H9 (cell line): ENCODE results near the gene RBFOX1. TPM values are rescaled to one million over a fixed set of nuclear protein-coding genes. Genes with fewer than 3 reads are reported as not detected.

Experiments used
- DNase-seq: peaks from one replicate; pipeline ENCODE4 v3.0.0-alpha.2; 2017
- H2AFZ ChIP-seq: one replicate; pipeline ENCODE4 v1.6.1; 2013; ENCODE audit warnings: mild to moderate bottlenecking, low read length, control low read depth, moderate library complexity
- H2AK5ac ChIP-seq: 2 replicates; pipeline ENCODE4 v1.6.1; 2013; ENCODE audit warnings: low read length, control low read depth, mixed read lengths; ENCODE audit not compliant: insufficient read length
- H2BK120ac ChIP-seq: one replicate; pipeline ENCODE4 v1.6.1; 2013; ENCODE audit warnings: low read depth, mild to moderate bottlenecking, low read length, control low read depth, inconsistent platforms; ENCODE audit not compliant: poor library complexity, severe bottlenecking
- H2BK12ac ChIP-seq: 2 replicates; pipeline ENCODE4 v1.6.1; 2013; ENCODE audit warnings: low read length, control low read depth, mixed read lengths, low read depth; ENCODE audit not compliant: insufficient read length
- H2BK15ac ChIP-seq: 2 replicates; pipeline ENCODE4 v1.6.1; 2013; ENCODE audit warnings: low read depth, low read length, control low read depth
- H2BK20ac ChIP-seq: one replicate; pipeline ENCODE4 v1.6.1; 2013; ENCODE audit warnings: low read depth, mild to moderate bottlenecking, low read length, control low read depth, inconsistent platforms; ENCODE audit not compliant: poor library complexity, severe bottlenecking
- H2BK5ac ChIP-seq: 2 replicates; pipeline ENCODE4 v1.6.1; 2013; ENCODE audit warnings: low read length, control low read depth, mixed read lengths; ENCODE audit not compliant: insufficient read length
- H3K14ac ChIP-seq: 2 replicates; pipeline ENCODE4 v1.6.1; 2013; ENCODE audit warnings: low read length, control low read depth; ENCODE audit not compliant: insufficient read depth
- H3K18ac ChIP-seq: 2 replicates; pipeline ENCODE4 v1.6.1; 2013; ENCODE audit warnings: low read depth, mild to moderate bottlenecking, mixed read lengths, low read length, control low read depth; ENCODE audit not compliant: insufficient read length
- H3K23ac ChIP-seq: 2 replicates; pipeline ENCODE4 v1.6.1; 2013; ENCODE audit warnings: low read length, control low read depth, mixed read lengths, low read depth; ENCODE audit not compliant: insufficient read length
- H3K23me2 ChIP-seq: 2 replicates; pipeline ENCODE4 v1.6.1; 2013; ENCODE audit warnings: low read depth, mild to moderate bottlenecking, mixed read lengths, low read length, control low read depth; ENCODE audit not compliant: insufficient read length, poor library complexity, severe bottlenecking
- H3K27ac ChIP-seq: 2 replicates; pipeline ENCODE4 v1.5.1; 2013; ENCODE audit warnings: low read length, control low read depth, mixed read lengths, low read depth; ENCODE audit not compliant: insufficient read length
- H3K27me3 ChIP-seq: 2 replicates; pipeline ENCODE4 v1.6.1; 2013; ENCODE audit warnings: low read length, control low read depth, inconsistent platforms; ENCODE audit not compliant: insufficient read depth
- H3K4ac ChIP-seq: 2 replicates; pipeline ENCODE4 v1.6.1; 2013; ENCODE audit warnings: low read depth, mild to moderate bottlenecking, control low read depth, inconsistent platforms, low read length, moderate library complexity
- H3K4me1 ChIP-seq: 2 replicates; pipeline ENCODE4 v1.6.1; 2013; ENCODE audit warnings: low read length, control low read depth, inconsistent platforms; ENCODE audit not compliant: insufficient read depth
- H3K4me2 ChIP-seq: 2 replicates; pipeline ENCODE4 v1.6.1; 2013; ENCODE audit warnings: low read length, control low read depth, mixed read lengths; ENCODE audit not compliant: insufficient read length, insufficient read depth
- H3K56ac ChIP-seq: 2 replicates; pipeline ENCODE4 v1.6.1; 2013; ENCODE audit warnings: low read depth, mild to moderate bottlenecking, mixed read lengths, low read length, control low read depth; ENCODE audit not compliant: insufficient read length
- H3K79me1 ChIP-seq: 2 replicates; pipeline ENCODE4 v1.6.1; 2013; ENCODE audit warnings: low read depth, mild to moderate bottlenecking, moderate library complexity, low read length, control low read depth, inconsistent platforms; ENCODE audit not compliant: insufficient read depth, poor library complexity, severe bottlenecking
- H3K79me2 ChIP-seq: 2 replicates; pipeline ENCODE4 v1.6.1; 2013; ENCODE audit warnings: low read length, control low read depth, inconsistent platforms; ENCODE audit not compliant: insufficient read depth
- H3K9ac ChIP-seq: 2 replicates; pipeline ENCODE4 v1.6.1; 2013; ENCODE audit warnings: low read length, control low read depth, mixed read lengths; ENCODE audit not compliant: insufficient read length; ENCODE audit errors: extremely low read depth
- H3K9me3 ChIP-seq: one replicate; pipeline ENCODE4 v1.6.1; 2013; ENCODE audit warnings: low read depth, low read length, inconsistent platforms; ENCODE audit not compliant: control insufficient read depth
- H3T11ph ChIP-seq: one replicate; pipeline ENCODE4 v1.6.1; 2013; ENCODE audit warnings: mild to moderate bottlenecking, low read length, control low read depth, inconsistent platforms
- H4K20me1 ChIP-seq: one replicate; pipeline ENCODE4 v1.6.1; 2013; ENCODE audit not compliant: control insufficient read depth, insufficient read length, insufficient read depth
- H4K5ac ChIP-seq: 2 replicates; pipeline ENCODE4 v1.6.1; 2013; ENCODE audit warnings: low read depth, mild to moderate bottlenecking, mixed read lengths, low read length, control low read depth; ENCODE audit not compliant: insufficient read length
- H4K8ac ChIP-seq: replicated peaks from 2 replicates; pipeline ENCODE4 v1.6.1; 2013; ENCODE audit warnings: low read length, control low read depth, mixed read lengths, low read depth; ENCODE audit not compliant: insufficient read length
- H4K91ac ChIP-seq: 2 replicates; pipeline ENCODE4 v1.6.1; 2013; ENCODE audit warnings: low read depth, mild to moderate bottlenecking, moderate library complexity, mixed read lengths, low read length, control low read depth; ENCODE audit not compliant: insufficient read length
- H3K27ac Mint-ChIP-seq, 3 experiments: 2 replicates in 2 of 3; 3 replicates in 1 of 3; pipeline ENCODE4 v1.8.0; 2020 to 2021; ENCODE audit warnings: mixed read lengths in 3 of 3, mild to moderate bottlenecking in 1 of 3, moderate library complexity in 1 of 3
- H3K27me3 Mint-ChIP-seq: 2 replicates; pipeline ENCODE4 v1.8.0; 2021; ENCODE audit warnings: low read depth, mild to moderate bottlenecking, moderate library complexity, mixed read lengths
- H3K36me3 Mint-ChIP-seq, 3 experiments: 2 replicates in 2 of 3; 3 replicates in 1 of 3; pipeline ENCODE4 v1.8.0; 2020 to 2021; ENCODE audit warnings: low read depth in 3 of 3, mixed read lengths in 3 of 3; ENCODE audit not compliant: insufficient read depth in 1 of 3
- H3K4me1 Mint-ChIP-seq, 2 experiments: 2 replicates each; pipeline ENCODE4 v1.8.0; 2020; ENCODE audit warnings: mixed read lengths in 2 of 2
- H3K4me3 Mint-ChIP-seq, 2 experiments: 2 replicates in 1 of 2; 3 replicates in 1 of 2; pipeline ENCODE4 v1.8.0; 2020 to 2021; ENCODE audit warnings: mild to moderate bottlenecking in 2 of 2, mixed read lengths in 2 of 2, moderate library complexity in 1 of 2
- H3K9me3 Mint-ChIP-seq, 2 experiments: 2 replicates in 1 of 2; 3 replicates in 1 of 2; pipeline ENCODE4 v1.8.0; 2020; ENCODE audit warnings: mild to moderate bottlenecking in 2 of 2, mixed read lengths in 2 of 2, moderate library complexity in 1 of 2
- WGBS: extraction: QIAGEN DNeasy Blood & Tissue Kit; methylation state at CpG from one replicate; pipeline ENCODE4 v1.1.7; 2013; ENCODE audit warnings: missing lambda C conversion rate, low lambda C conversion rate, mixed read lengths; ENCODE audit not compliant: insufficient read length; ENCODE audit errors: extremely low coverage; 5-methylcytosine and 5-hydroxymethylcytosine counted together
- total RNA-seq: library from RNA; stranded (reverse); gene quantifications from 2 replicates; pipeline ENCODE4 v1.2.1, GENCODE V29; 2021
- TF ChIP-seq, protein P1 (sequence below): fragments of 200-600 bp; sonication (generic); conservative IDR thresholded peaks from 3 replicates; pipeline ENCODE4 v1.8.0; 2021; ENCODE audit warnings: antibody characterized with exemption, mild to moderate bottlenecking

Gene RBFOX1
- total RNA-seq, 1 experiment from 2014 or later, result 2.0 TPM

DNA sequence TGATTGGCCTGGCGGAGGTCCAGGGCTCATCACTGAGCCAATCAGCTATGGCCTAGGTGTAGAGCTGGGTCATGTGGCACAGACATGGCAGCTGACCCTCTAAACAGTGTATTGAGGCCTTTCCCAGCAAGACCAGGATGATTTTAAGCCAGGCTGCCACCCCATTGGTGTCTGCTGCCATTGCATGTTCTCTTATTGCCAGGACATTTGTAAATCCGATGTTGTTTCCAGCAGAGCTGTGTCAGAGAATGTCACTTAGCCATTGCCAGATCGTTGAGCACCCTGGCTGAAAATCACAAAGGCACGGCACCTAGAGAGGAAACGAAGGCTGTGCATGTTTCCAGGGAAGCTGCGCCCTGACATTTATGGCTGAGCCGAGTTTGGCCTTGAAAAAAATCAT is 33.4 kb downstream of the RBFOX1 start:
- Histone ChIP-seq H2BK15ac (no peak overlapping the region), H3K23me2 (no peaks in the 10 kb centered on the region), H4K5ac (no peak overlapping the region), H3K27me3 (no peaks in the 10 kb centered on the region), H3K4ac (no peak overlapping the region), H3K18ac (no peak overlapping the region), H3K14ac (no peak overlapping the region), H2BK120ac (no peak overlapping the region), H3T11ph (no peak overlapping the region), H3K9ac (no peak overlapping the region), H3K27ac (no peak overlapping the region), H3K79me2 (no peaks in the 10 kb centered on the region), H2BK20ac (no peak overlapping the region), H4K8ac (no peak overlapping the region), H2AK5ac (no peak overlapping the region), H4K20me1 (no peaks in the 10 kb centered on the region), H2BK12ac (no peak overlapping the region), H3K4me2 (no peak overlapping the region), H3K4me1 (peaks cover 2% of the 10 kb centered on the region), H3K9me3 (no peaks in the 10 kb centered on the region), H2BK5ac (no peak overlapping the region), H2AFZ (no peak overlapping the region), H3K23ac (no peak overlapping the region), H3K56ac (no peak overlapping the region), H4K91ac (no peak overlapping the region), H3K79me1 (no peaks in the 10 kb centered on the region)
- peaks cover 8 to 14% of the 10 kb centered on the region in 2 experiments for H3K4me1 Mint-ChIP-seq
- no peaks in the 10 kb centered on the region for H3K27me3 Mint-ChIP-seq
- DNase-seq, result no peak
- H3K36me3 Mint-ChIP-seq, result no peaks in the 10 kb centered on the region
- H3K4me3 Mint-ChIP-seq, result no peak overlapping the region
- no peak overlapping the region for H3K27ac Mint-ChIP-seq
- H3K9me3 Mint-ChIP-seq, result no peaks in the 10 kb centered on the region
- TF ChIP-seq, protein P1, sequence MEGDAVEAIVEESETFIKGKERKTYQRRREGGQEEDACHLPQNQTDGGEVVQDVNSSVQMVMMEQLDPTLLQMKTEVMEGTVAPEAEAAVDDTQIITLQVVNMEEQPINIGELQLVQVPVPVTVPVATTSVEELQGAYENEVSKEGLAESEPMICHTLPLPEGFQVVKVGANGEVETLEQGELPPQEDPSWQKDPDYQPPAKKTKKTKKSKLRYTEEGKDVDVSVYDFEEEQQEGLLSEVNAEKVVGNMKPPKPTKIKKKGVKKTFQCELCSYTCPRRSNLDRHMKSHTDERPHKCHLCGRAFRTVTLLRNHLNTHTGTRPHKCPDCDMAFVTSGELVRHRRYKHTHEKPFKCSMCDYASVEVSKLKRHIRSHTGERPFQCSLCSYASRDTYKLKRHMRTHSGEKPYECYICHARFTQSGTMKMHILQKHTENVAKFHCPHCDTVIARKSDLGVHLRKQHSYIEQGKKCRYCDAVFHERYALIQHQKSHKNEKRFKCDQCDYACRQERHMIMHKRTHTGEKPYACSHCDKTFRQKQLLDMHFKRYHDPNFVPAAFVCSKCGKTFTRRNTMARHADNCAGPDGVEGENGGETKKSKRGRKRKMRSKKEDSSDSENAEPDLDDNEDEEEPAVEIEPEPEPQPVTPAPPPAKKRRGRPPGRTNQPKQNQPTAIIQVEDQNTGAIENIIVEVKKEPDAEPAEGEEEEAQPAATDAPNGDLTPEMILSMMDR, result no peak
- no CpG with 5 or more reads among the region's 7 CpGs for WGBS
